Muscle of leg (tissue), 11 donors: ENCODE data around the gene GANC. TPM values are rescaled to one million over a fixed set of nuclear protein-coding genes. Genes with fewer than 3 reads are reported as not detected.
"Not testable (repeated sequence)": the region's sequence is repeated elsewhere in the genome, so short reads cannot be mapped to it uniquely, and the experiment has no call there.

Experiments
- DNase-seq: peaks from one replicate; pipeline ENCODE4 v3.0.0; 2013
- H3K27ac ChIP-seq: one replicate; pipeline ENCODE4 v1.5.1; 2013; ENCODE audit warnings: mild to moderate bottlenecking, low read length, control low read depth
- H3K27me3 ChIP-seq: one replicate; pipeline ENCODE4 v1.6.1; 2013; ENCODE audit warnings: low read length; ENCODE audit not compliant: control insufficient read depth, insufficient read depth
- H3K36me3 ChIP-seq: one replicate; pipeline ENCODE4 v1.6.1; 2013; ENCODE audit warnings: low read length; ENCODE audit not compliant: control insufficient read depth, insufficient read depth
- H3K4me1 ChIP-seq: one replicate; pipeline ENCODE4 v1.6.1; 2013; ENCODE audit warnings: low read length; ENCODE audit not compliant: control insufficient read depth, insufficient read depth
- H3K4me3 ChIP-seq: one replicate; pipeline ENCODE4 v1.5.1; 2013; ENCODE audit warnings: low read length, control low read depth
- H3K9me3 ChIP-seq: replicated peaks from 2 replicates; pipeline ENCODE4 v1.6.1; 2013; ENCODE audit warnings: low read depth, low read length; ENCODE audit not compliant: control insufficient read depth
- WGBS: methylation state at CpG from one replicate; pipeline ENCODE4 v1.1.5; 2013; ENCODE audit warnings: missing lambda C conversion rate; ENCODE audit not compliant: insufficient coverage; 5-methylcytosine and 5-hydroxymethylcytosine counted together
- polyA plus RNA-seq, 8 donors: library from polyadenylated mRNA; unstranded; fragments of 120-200 nt; gene quantifications; one replicate each; pipeline versions ENCODE4 v1.2.1 to v1.2.3, GENCODE V29; 2013; ENCODE audit warnings: inconsistent platforms in 1 of 8, low replicate concordance in 1 of 8; ENCODE audit not compliant: insufficient read length in 8 of 8, insufficient read depth in 1 of 8
- total RNA-seq: library from RNA; stranded (reverse); fragments of 120-200 nt; gene quantifications from one replicate; pipeline ENCODE4 v1.2.4, GENCODE V29; 2013

GANC gene
- total and polyA plus RNA-seq, 9 donors: 11.7 to 18.0 (median 14.1) TPM

DNA sequence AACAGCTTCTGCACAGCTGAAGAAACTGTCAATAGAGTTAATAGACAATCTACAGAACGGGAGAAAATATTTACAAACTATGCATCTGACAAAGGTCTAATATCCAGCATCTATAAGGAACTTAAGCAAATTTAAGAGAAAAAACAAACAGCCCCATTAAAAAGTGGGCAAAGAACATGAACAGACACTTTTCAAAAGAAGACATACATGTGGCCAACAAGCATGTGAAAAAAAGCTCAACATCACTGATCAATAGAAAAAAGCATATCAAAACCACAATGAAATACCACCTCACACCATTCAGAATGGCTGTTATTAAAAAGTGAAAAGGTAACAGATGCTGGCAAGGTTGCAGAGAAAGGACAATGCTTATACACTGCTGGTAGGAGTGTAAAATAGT lies 63.6 kb downstream of the GANC start:
- not testable (repeated sequence) for DNase-seq, H3K27ac ChIP-seq, H3K27me3 ChIP-seq, H3K36me3 ChIP-seq, H3K4me1 ChIP-seq, H3K4me3 ChIP-seq, H3K9me3 ChIP-seq
- WGBS: no CpG with 5 or more reads among the region's 1 CpG

DNA sequence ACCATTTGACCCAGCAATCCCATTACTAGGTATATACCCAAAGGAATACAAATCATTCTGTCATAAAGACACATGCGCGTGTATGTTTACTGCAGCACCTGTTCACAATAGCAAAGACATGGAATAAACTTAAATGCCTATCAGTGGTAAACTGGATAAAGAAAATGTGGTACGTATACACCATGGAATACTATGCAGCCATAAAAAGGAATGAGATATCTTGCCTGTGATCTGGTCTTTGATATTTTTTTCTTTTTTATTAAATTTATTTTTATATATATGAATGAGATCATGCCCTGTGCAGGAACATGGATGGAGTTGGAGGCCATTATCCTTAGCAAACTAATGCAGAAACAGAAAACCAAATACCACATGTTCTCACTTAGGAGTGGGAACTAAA lies 64.1 kb downstream of the GANC start:
- not testable (repeated sequence) for H3K4me3 ChIP-seq, DNase-seq, H3K4me1 ChIP-seq, H3K36me3 ChIP-seq, H3K27me3 ChIP-seq, H3K9me3 ChIP-seq, H3K27ac ChIP-seq
- no CpG with 5 or more reads among the region's 3 CpGs for WGBS

DNA sequence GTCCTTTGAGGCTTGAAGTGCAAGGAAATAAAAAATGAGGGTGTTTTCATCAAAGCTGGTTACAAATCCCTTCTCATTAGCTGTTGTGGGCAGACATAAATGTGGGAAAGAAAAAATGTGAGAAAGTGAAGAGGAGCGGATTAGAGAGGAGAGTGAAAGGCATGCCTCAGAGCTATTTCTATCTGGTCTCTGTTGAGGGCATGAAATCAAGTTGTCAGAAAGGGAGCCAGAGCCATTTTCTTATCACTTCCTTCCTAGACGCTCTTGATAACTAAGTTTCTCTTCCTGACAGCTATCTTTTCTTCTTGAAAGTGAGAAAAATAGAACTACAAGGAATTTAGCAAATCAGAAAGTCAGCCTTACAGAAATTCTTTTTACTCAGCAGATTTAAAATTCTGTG lies 65.5 kb downstream of the GANC start:
- no peak overlapping the region for H3K4me3 ChIP-seq
- H3K4me1 ChIP-seq: no peaks in the 10 kb centered on the region
- no peak for DNase-seq
- no CpG with 5 or more reads among the region's 2 CpGs for WGBS
- H3K9me3 ChIP-seq: peaks cover 7% of the 10 kb centered on the region
- no peaks in the 10 kb centered on the region for H3K27me3 ChIP-seq
- peaks cover 10% of the 10 kb centered on the region for H3K36me3 ChIP-seq
- H3K27ac ChIP-seq: peak overlapping the region; percentile 48

DNA sequence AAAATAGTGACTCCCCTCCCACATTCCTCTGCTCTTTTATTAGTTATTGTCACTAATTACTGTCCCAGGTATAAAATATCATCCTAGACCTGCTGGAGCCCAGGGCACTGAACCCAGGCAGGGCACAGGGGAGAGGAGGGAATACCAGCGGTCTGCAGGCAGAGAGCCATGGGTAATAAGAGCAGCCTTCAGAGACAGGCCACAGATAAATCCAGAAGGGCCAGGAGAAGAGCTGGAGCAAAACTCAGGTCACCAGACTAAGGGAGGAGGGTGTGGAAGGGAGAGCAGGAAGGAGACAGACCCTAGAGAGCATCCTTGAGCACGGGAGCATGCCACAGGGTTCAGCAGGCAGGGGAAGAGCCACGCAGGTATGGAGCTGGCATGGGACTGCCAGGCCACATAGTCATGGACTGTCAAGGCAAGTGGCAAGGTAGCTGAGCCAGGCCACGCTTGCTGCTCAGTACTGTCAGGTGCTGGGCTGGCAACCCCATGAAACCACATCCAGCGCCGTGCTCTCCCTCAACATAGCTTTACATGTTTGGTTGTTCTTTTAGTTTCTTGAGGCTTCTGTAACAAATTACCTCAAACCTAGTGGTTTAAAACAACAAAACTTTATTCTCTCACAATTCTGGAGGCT lies 70.7 kb downstream of the GANC start:
- H3K4me3 ChIP-seq: no peak overlapping the region
- WGBS: 92% methylated on average over 6 of the region's 6 CpGs
- no peak overlapping the region for H3K27ac ChIP-seq
- no peaks in the 10 kb centered on the region for H3K27me3 ChIP-seq
- peaks cover 2% of the 10 kb centered on the region for H3K4me1 ChIP-seq
- no peak for DNase-seq
- H3K9me3 ChIP-seq: no peaks in the 10 kb centered on the region
- peaks cover 32% of the 10 kb centered on the region for H3K36me3 ChIP-seq

DNA sequence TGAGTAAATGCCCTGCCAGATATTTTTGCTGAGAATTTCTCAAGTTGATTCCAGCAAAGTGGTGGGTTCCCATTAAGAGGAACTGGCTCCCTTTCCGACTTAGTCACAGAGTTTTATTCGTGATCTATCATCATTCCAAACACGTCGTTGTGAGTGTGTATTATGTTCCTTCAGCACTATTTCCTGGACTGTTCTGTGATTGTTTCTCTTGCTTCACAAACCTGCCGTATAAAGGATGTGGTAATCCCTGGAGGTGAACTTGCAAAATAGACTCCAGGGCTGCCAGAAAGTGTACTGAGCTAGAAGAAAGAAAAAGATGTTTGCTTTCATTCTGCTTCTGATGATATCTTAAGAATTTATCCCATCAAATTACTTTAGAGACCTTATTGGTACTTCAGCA lies 71.8 kb downstream of the GANC start:
- WGBS: 20% methylated on average over 1 of the region's 5 CpGs
- Histone ChIP-seq H3K27ac (no peak overlapping the region), H3K4me3 (no peak overlapping the region), H3K4me1 (peaks cover 2% of the 10 kb centered on the region), H3K9me3 (no peaks in the 10 kb centered on the region), H3K27me3 (no peaks in the 10 kb centered on the region), H3K36me3 (peaks cover 29% of the 10 kb centered on the region)
- peak; percentile 45 for DNase-seq

DNA sequence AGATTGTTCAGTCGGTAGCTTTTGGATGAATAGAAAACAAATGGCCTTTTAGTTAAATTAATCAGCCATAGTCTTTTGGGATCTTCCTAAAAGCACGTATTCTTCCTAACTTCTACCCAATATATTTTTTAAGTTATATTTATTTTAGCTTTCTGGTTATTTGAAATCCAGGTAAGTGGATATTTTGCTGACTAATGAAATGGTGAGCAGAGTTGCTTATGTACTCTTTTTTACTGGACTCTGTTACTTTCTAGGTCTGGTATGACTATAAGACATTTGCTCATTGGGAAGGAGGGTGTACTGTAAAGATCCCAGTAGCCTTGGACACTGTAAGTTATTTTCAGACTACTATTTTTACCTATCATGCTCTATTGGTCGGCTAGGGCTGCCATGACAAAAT lies 72.5 kb downstream of the GANC start:
- peak overlapping the region; percentile 20 for H3K27ac ChIP-seq

DNA sequence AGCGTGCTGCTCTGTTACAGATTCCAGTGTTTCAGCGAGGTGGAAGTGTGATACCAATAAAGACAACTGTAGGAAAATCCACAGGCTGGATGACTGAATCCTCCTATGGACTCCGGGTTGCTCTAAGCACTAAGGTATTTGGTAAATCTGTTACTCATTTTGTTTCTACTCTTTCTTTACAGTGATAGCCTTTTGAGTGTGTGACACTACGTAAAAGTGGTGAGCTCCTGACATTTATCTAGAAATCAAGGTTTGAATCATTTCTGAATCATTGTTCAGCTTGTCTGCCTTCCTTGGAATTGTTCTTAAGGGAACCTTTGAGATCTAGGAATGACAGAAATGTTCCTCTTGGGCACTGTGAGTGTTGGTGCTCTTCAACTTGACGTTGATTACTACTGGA lies 75.1 kb downstream of the GANC start:
- H3K4me1 ChIP-seq: peaks cover 2% of the 10 kb centered on the region
- no peaks in the 10 kb centered on the region for H3K9me3 ChIP-seq
- H3K36me3 ChIP-seq: peaks cover 30% of the 10 kb centered on the region
- H3K27me3 ChIP-seq: no peaks in the 10 kb centered on the region
- DNase-seq: no peak
- no peak overlapping the region for H3K4me3 ChIP-seq
- WGBS: 60% methylated on average over 1 of the region's 5 CpGs
- no peak overlapping the region for H3K27ac ChIP-seq

More for the DNA sequence above, 72.5 kb downstream of the GANC start:
- no peak for DNase-seq
- Histone ChIP-seq H3K27me3 (no peaks in the 10 kb centered on the region), H3K36me3 (peaks cover 29% of the 10 kb centered on the region), H3K4me3 (no peak overlapping the region), H3K9me3 (no peaks in the 10 kb centered on the region), H3K4me1 (peaks cover 2% of the 10 kb centered on the region)
- no CpG with 5 or more reads among the region's 3 CpGs for WGBS

DNA sequence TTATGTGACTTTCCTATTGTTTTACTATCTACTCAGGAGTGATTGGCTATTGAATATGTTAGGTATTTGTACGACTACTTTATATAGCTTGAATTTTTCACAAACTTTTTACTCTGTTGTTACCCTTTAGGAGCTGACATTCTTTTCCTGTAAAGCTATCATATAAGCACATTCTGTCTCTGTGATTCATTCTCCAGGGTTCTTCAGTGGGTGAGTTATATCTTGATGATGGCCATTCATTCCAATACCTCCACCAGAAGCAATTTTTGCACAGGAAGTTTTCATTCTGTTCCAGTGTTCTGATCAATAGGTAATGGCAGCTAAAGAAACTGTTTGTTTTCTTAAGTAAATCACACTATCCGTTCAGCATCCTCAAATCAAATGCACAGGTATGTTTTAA lies 76.2 kb downstream of the GANC start:
- WGBS: no CpG with 5 or more reads among the region's 2 CpGs
- H3K27ac ChIP-seq: no peak overlapping the region
- H3K27me3 ChIP-seq: no peaks in the 10 kb centered on the region
- H3K36me3 ChIP-seq: peaks cover 25% of the 10 kb centered on the region
- no peak for DNase-seq
- no peaks in the 10 kb centered on the region for H3K9me3 ChIP-seq
- H3K4me3 ChIP-seq: no peak overlapping the region
- H3K4me1 ChIP-seq: peaks cover 2% of the 10 kb centered on the region

DNA sequence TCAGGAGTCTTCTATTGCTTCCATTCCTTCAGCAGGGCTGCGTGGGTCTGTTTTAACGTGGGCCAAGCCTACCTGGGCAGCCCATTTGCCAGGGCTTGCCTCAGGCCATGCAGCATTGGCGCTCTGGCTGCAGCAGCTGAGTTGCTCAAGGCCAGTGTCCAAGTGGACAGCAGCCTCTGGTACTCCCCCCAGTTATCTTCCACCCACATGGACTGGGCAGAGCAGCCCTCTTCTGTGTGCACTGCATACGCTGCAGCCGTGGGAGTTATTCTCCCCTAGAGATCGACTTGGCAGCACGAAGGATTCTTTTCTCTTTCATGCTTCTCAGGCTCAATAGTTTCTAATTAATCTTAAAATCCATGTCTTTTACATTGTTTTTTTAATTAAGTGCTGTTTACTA lies 79.4 kb downstream of the GANC start:
- 67% methylated on average over 5 of the region's 7 CpGs for WGBS
- H3K36me3 ChIP-seq: peaks cover 15% of the 10 kb centered on the region

DNA sequence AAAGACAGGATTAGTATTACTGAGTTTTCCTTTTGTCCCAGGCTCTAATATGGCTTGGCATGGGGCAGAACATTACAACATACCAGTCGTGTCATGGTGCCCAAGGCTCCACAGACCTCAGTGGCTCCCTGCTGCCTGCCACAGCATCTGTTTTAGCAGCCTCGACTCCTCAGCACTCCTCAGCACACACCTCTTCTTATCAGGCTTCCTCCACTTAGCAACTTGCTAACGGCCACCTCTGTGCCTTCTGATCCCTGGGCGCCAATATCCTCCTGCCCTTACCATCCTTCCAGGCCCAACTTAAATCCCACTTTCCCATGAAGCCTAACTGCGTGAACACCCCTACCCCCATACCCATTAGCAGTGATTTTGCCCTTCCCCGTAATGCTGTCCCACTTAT lies 80.1 kb downstream of the GANC start:
- no peak for DNase-seq
- WGBS: 60% methylated on average over 6 of the region's 6 CpGs

More for the DNA sequence above, 79.4 kb downstream of the GANC start:
- H3K4me1 ChIP-seq: peaks cover 11% of the 10 kb centered on the region
- H3K4me3 ChIP-seq: no peak overlapping the region
- no peak overlapping the region for H3K27ac ChIP-seq
- H3K9me3 ChIP-seq: no peaks in the 10 kb centered on the region
- DNase-seq: no peak
- no peaks in the 10 kb centered on the region for H3K27me3 ChIP-seq

DNA sequence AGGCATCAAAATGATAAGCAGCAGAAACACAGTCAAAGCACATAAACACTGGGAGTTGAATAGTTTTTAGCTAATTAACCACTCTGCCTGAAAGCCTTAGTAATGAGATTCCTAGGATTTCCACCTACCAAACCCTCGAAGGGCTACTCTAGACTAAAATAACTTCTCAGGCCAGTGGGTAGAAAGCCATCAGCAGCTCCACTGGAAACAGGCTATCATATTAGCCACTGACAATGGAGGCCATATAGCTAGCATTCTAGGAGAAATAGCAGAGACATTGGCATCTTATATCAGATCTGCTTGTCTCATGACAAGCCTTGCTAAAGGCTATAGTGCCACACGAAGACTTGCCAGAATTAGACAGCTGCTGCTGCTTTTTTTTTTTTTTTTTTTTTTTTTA lies 81.8 kb downstream of the GANC start:
- no peak overlapping the region for H3K4me3 ChIP-seq
- WGBS: 33% methylated on average over 1 of the region's 2 CpGs
- H3K36me3 ChIP-seq: peaks cover 9% of the 10 kb centered on the region
- peak; percentile 23 for DNase-seq
- H3K27me3 ChIP-seq: no peaks in the 10 kb centered on the region
- H3K4me1 ChIP-seq: peaks cover 21% of the 10 kb centered on the region
- H3K27ac ChIP-seq: peak overlapping the region; percentile 57
- H3K9me3 ChIP-seq: no peaks in the 10 kb centered on the region

More for the DNA sequence above, 80.1 kb downstream of the GANC start:
- peaks cover 16% of the 10 kb centered on the region for H3K4me1 ChIP-seq
- no peaks in the 10 kb centered on the region for H3K27me3 ChIP-seq
- H3K4me3 ChIP-seq: no peak overlapping the region
- no peak overlapping the region for H3K27ac ChIP-seq
- no peaks in the 10 kb centered on the region for H3K9me3 ChIP-seq
- peaks cover 13% of the 10 kb centered on the region for H3K36me3 ChIP-seq
